Subcutaneous adipose tissue (tissue), 4 donors: Measurements from ENCODE around the gene ASB7. TPM values are rescaled to one million over a fixed set of nuclear protein-coding genes. Genes with fewer than 3 reads are reported as not detected.

Source experiments
- total RNA-seq, 4 donors: library from RNA; depleted of rRNA; stranded (reverse); fragments of >200 nt; gene quantifications; one replicate each; pipeline ENCODE4 v1.1.0, GENCODE V29; 2016
- TF ChIP-seq, protein P1 (sequence below): fragments of 450-650 bp; IDR thresholded peaks from one replicate; pipeline ENCODE4 v1.5.1; 2016; ENCODE audit warnings: low read depth, mild to moderate bottlenecking, control low read depth, antibody characterized with exemption, moderate library complexity

The ASB7 gene
- total RNA-seq, 4 donors from 2014 or later = 9.7 to 14.5 (median 11.7) TPM

DNA sequence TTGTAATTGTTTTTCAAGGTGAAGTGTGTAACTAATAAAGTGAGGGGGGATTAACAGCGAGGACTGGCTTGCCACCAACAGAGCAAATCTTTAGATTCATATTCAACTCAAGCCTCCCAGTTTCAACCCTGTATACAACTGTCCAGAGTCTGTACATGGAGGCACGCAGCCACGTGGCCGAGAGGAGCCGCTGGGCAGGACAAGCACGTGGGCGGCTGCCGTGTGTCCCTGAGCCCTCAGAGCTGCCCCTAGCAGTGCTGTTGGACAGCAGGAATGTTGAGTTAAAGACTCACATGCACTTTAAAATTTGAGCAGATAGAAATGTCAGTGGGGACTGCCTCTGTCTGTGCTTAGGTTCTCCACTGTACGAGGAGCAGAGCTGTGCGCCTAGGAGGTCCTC lies 29.4 kb downstream of the ASB7 start:
- TF ChIP-seq, protein P1, sequence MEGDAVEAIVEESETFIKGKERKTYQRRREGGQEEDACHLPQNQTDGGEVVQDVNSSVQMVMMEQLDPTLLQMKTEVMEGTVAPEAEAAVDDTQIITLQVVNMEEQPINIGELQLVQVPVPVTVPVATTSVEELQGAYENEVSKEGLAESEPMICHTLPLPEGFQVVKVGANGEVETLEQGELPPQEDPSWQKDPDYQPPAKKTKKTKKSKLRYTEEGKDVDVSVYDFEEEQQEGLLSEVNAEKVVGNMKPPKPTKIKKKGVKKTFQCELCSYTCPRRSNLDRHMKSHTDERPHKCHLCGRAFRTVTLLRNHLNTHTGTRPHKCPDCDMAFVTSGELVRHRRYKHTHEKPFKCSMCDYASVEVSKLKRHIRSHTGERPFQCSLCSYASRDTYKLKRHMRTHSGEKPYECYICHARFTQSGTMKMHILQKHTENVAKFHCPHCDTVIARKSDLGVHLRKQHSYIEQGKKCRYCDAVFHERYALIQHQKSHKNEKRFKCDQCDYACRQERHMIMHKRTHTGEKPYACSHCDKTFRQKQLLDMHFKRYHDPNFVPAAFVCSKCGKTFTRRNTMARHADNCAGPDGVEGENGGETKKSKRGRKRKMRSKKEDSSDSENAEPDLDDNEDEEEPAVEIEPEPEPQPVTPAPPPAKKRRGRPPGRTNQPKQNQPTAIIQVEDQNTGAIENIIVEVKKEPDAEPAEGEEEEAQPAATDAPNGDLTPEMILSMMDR = no peak

DNA sequence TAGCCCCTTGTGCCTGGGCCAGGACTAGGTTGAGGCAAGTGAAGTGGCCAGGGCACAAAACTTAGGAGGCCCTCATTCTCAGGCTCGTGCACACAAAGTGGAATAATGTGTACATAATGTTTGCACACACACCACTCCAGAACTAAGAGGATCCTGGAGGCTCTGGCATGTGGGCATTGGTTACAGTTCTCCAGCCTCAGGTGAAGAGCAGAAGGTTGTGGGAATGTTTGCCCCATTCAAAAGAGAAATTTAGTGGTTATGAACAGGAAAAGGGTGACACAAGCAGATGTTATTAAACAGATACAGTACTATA lies 31.3 kb downstream of the ASB7 start:
- TF ChIP-seq, protein P1 = no peak

DNA sequence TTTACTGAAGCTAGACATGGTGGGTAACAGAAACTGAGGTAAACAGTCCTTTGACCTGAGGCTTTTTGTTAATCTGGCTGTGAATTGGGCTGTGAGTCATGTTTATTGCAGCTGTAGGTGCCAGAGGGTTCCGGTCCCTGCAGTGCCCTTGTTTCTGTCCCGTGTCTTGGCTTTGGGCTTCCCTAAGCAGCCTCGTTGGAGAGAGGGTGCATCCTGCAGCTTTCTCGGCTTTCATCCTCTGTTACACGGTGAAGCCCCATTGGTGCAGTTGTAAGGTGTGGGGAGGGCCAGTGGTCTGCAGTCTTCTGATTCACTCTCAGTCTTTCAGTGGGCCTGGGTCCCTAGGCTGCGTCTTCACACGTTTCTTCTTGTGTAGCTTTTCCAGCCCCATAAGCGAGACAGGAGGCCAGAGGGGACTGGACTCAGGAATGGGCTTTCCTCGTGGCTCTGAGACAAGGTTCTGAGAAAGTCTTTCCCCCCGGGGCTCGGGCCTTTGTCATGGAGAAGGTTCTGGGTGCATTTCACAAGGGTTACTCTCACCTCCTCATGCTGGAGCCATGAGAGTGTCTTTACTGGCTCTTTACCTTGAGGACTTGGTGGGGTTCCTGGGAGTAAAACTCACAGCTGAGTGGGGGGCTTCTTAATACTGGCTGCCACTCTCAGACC lies 33.1 kb downstream of the ASB7 start:
- TF ChIP-seq, protein P1 = no peak

DNA sequence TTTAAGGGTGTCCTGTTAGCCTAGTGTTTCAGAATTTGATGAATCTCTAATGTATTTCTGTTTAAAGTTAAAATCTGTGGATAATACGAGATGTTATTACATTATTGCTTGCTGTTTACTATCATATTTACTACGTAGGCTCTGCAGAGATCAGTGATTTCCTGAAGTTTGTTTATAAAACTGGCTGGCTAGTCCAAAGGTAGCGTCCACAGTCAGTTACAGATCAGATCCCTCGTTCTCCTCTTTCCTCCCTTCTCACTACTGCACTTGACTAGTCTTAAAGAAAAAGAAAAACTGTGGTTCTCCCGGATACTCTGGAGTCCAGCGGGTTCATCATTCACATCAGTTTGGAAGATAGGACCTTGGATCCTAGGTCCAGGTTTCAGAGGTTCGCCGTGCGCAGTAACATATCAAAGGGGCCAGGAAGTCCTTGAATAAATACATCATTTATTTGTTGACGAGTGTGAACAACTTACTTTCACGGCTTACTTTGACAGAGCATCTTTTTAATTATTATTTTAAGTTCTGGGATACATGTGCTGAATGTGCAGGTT lies 35.9 kb downstream of the ASB7 start:
- TF ChIP-seq, protein P1 = no peak

DNA sequence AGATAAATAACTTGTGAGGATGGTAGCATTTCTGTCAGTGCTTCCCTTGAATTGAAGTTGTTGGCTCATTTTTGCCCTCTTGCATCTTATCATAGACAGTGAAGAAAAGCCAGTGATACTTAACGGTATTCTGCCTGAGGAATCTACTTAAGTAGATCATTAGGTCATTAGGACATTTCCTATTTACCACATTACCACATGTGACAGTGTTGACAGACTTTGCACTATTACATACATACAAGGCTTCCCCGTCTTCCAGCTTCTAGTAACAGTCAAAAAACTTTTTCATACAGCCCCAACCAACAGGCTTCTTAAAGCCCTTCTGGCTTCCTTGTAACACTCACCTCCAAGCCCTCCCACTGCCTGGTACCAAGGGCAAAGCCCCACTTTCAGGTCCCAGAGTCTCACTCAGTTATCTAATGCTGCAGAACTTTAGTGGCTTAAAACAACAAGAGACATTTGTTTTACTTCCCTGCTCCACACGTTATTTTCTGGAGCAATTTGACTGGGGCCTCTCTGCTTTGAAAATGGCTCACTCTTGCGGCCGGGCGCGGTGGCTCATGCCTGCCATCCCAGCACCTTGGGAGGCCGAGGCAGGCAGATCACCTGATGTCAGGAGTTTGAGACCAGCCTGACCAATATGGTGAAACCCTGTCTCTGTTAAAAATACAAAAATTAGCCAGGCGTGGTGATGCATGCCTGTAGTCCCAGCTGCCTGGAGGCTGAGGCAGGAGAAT lies 40.0 kb downstream of the ASB7 start:
- TF ChIP-seq, protein P1 = no peak

DNA sequence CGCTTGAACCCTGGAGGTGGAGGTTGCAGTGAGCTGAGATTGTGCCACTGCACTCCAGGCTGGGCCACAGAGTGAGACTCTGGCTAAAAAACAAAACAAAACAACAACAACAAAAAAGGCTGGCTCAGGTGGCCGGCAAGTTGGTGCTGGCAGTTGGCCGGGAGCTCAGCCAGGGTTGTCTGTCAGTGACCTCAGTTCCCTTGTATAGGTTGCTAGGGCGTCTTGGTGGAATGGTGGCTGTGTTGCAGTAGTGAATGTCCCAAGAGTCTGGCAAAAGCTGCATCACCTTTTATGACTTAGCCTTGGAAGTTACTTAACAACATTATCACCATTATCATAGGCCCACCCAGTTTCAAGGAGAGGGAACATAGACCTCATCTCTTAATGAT lies 40.6 kb downstream of the ASB7 start:
- TF ChIP-seq, protein P1 = no peak

DNA sequence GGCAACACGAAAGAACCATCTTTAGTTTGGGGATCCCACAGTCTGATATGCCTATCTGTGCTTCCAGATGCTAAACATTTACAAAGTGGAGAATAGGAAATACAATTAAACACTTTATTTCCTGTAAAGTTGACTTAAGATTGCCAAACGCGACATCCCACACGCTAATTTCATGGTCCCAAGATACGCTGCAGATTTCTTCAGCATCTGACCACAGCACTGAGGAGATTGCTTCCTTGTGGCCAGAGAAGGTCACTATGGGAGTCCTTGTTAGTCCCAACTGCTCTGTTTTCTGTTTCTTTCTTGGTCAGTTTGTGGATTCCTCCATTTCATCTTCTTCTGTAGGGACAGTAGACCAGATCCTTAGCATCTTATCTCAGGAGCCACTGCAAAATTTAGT lies 43.3 kb downstream of the ASB7 start:
- TF ChIP-seq, protein P1 = no peak
